Breast epithelium (tissue), 4 donors: ENCODE results near the gene CDK16. TPM values are rescaled to one million over a fixed set of nuclear protein-coding genes. Genes with fewer than 3 reads are reported as not detected.
"Not testable (repeated sequence)": the region's sequence is repeated elsewhere in the genome, so short reads cannot be mapped to it uniquely, and the experiment has no call there.

Experiments
- DNase-seq, 2 donors: peaks; one replicate each; pipeline ENCODE4 v3.0.0-alpha.2; 2019; ENCODE audit warnings: low spot score in 2 of 2
- H3K27ac ChIP-seq, 2 donors: fragments of 200-600 bp; sonication (generic) in 1 of 2; one replicate each; pipeline ENCODE4 v1.5.1; 2016 to 2019; ENCODE audit warnings: mild to moderate bottlenecking in 1 of 2
- H3K27me3 ChIP-seq, 2 donors: fragments of 200-600 bp; sonication (generic) in 1 of 2; one replicate each; pipeline versions ENCODE4 v1.5.1 to v1.6.0; 2017 to 2019; ENCODE audit warnings: control low read depth in 1 of 2, mild to moderate bottlenecking in 1 of 2
- H3K36me3 ChIP-seq: fragments of 200-600 bp; one replicate; pipeline ENCODE4 v1.5.1; 2019
- H3K4me1 ChIP-seq, 2 donors: fragments of 200-600 bp; sonication (generic); one replicate each; pipeline ENCODE4 v1.5.1; 2016 to 2019; ENCODE audit warnings: control low read depth in 1 of 2
- H3K4me3 ChIP-seq, 3 donors: fragments of 200-600 bp; sonication (generic); 1 replicate in 2 of 3; 2 replicates in 1 of 3; pipeline ENCODE4 v1.5.1; 2016 to 2019; ENCODE audit warnings: mild to moderate bottlenecking in 3 of 3, moderate library complexity in 2 of 3
- H3K9me3 ChIP-seq, 2 donors: fragments of 200-600 bp; sonication (generic) in 1 of 2; one replicate each; pipeline ENCODE4 v1.5.1; 2016 to 2019; ENCODE audit warnings: control low read depth in 1 of 2
- POLR2A ChIP-seq: fragments of 450-650 bp; IDR thresholded peaks from one replicate; pipeline ENCODE4 v1.6.1; 2016; ENCODE audit warnings: antibody characterized with exemption, mild to moderate bottlenecking, moderate library complexity
- POLR2AphosphoS5 ChIP-seq, 3 donors: sonication (generic); formaldehyde crosslinking; IDR thresholded peaks; one replicate each; pipeline ENCODE4 v1.6.1; 2017; ENCODE audit warnings: antibody characterized with exemption in 3 of 3
- intact Hi-C: fragments of 100-400 bp; cut with DNase I; formaldehyde crosslinking; loops from one replicate; pipeline ENCODE4 v1.15.1; 2023; ENCODE audit warnings: low total_unique reads
- total RNA-seq, 3 donors: library from RNA; depleted of rRNA; stranded (reverse); fragments of >200 nt; gene quantifications; one replicate each; pipeline ENCODE4 v1.1.0, GENCODE V29; 2016
- TF ChIP-seq, protein P1 (sequence below), 3 donors: fragments of 450-650 bp; IDR thresholded peaks; one replicate each; pipeline ENCODE4 v1.5.1; 2016 to 2017; ENCODE audit warnings: antibody characterized with exemption in 3 of 3, mild to moderate bottlenecking in 3 of 3, moderate library complexity in 3 of 3

The CDK16 gene
- total RNA-seq, 3 donors from 2014 or later = 65.9 to 80.2 (median 73.1) TPM

- intact Hi-C loops = no loop called here
- peaks cover 0 to 41% of the 10 kb centered on the region in 2 donors for H3K27me3 ChIP-seq
- no peaks in the 10 kb centered on the region for H3K36me3 ChIP-seq
- no peak for DNase-seq
- H3K9me3 ChIP-seq = peaks cover 7 to 23% of the 10 kb centered on the region in 2 donors
- no peak overlapping the region for H3K4me3 ChIP-seq
- no peak for TF ChIP-seq POLR2AphosphoS5 (IDR thresholded peaks at IDR 0.05)
- TF ChIP-seq, protein P1, sequence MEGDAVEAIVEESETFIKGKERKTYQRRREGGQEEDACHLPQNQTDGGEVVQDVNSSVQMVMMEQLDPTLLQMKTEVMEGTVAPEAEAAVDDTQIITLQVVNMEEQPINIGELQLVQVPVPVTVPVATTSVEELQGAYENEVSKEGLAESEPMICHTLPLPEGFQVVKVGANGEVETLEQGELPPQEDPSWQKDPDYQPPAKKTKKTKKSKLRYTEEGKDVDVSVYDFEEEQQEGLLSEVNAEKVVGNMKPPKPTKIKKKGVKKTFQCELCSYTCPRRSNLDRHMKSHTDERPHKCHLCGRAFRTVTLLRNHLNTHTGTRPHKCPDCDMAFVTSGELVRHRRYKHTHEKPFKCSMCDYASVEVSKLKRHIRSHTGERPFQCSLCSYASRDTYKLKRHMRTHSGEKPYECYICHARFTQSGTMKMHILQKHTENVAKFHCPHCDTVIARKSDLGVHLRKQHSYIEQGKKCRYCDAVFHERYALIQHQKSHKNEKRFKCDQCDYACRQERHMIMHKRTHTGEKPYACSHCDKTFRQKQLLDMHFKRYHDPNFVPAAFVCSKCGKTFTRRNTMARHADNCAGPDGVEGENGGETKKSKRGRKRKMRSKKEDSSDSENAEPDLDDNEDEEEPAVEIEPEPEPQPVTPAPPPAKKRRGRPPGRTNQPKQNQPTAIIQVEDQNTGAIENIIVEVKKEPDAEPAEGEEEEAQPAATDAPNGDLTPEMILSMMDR (IDR thresholded peaks at IDR 0.05) = no peak
- no peak overlapping the region for H3K27ac ChIP-seq
- no peaks in the 10 kb centered on the region for H3K4me1 ChIP-seq
Observed at GRCh38 chrX:47250017-47250347, 31.5 kb downstream of the CDK16 start.

DNA sequence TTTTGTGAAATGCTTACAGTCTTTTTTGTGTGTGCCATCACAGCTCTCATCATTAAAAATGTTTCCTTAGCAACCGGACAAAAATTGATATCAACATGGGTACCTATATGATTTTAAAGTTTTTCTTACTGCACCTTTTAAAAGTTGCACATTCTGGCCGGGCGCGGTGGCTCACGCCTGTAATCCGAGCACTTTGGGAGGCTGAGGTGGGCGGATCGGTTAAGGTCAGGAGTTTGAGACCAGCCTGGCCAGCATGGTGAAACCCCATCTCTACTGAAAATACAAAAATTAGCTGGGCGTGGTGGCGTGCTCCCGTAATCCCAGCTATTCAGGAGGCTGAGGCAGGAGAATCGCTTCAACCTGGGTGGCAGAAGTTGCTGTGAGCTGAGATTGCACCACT lies 39.1 kb downstream of the CDK16 start:
- H3K36me3 ChIP-seq, DNase-seq, H3K27ac ChIP-seq, H3K4me1 ChIP-seq, H3K4me3 ChIP-seq, intact Hi-C loops: not testable (repeated sequence)
- Histone ChIP-seq H3K9me3 (peaks cover 7 to 29% of the 10 kb centered on the region in 2 donors), H3K27me3 (peaks cover 0 to 50% of the 10 kb centered on the region in 2 donors)

DNA sequence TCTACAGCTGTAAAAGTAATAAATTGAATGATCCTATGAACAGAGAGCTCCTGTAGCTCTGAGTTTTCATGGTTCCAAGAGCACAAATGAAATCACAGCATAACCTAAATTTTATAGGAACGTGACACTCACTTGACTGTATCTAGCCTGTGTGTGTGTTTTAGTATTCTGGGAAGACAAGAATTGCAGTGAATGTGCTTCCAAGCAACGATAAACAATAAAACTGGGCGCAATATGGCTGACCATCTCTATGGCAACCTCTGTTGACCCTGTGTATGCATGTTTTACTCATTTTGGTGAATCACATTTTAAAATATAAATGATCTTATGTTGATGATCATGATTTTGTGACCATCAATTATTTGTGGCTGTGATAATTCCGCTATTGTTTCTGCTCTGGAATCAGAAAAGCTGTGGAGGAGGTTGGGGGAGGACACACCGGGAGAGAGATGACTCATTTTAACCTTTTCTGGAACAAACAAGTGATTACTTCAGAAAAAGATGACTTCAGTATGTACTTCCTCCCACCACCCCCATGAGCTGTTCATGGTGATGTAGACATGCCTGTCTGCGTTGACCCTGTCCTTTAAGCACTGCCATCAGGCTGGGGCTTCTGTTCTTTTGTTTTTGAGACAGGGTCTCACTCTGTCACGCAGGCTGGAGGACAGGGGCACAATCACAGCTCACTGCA lies 46.1 kb downstream of the CDK16 start:
- DNase-seq = no peak
- no peak overlapping the region for H3K4me3 ChIP-seq
- H3K27me3 ChIP-seq = peaks cover 0 to 32% of the 10 kb centered on the region in 2 donors
- TF ChIP-seq POLR2AphosphoS5 (IDR thresholded peaks at IDR 0.05) = no peak
- TF ChIP-seq, protein P1 (IDR thresholded peaks at IDR 0.05) = no peak
- TF ChIP-seq POLR2A = no peak
- H3K27ac ChIP-seq = no peak overlapping the region
- intact Hi-C loops = no loop called here
- H3K9me3 ChIP-seq = no peaks in the 10 kb centered on the region
- no peaks in the 10 kb centered on the region for H3K36me3 ChIP-seq
- no peaks in the 10 kb centered on the region for H3K4me1 ChIP-seq

DNA sequence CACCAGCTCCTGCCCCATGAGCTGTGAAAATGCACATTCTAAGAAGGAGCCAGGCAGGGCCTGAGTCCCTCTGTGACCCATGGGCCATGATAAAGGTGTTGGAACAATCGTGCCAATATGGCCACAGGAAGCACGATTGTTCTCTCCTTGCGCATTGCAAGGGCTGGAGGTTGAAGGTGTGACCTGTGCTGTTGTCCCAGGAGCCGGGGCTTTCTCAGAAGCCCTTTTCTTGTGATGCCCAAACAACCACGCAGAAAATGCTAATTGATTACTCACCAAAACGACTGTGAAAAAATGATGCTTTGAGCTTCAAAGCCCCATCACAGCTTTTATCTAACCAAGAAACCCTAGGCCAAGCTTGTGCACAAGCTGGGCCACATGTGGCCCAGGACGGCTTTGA lies 48.2 kb downstream of the CDK16 start:
- Histone ChIP-seq H3K9me3 (no peaks in the 10 kb centered on the region), H3K27ac (no peak overlapping the region), H3K36me3 (no peaks in the 10 kb centered on the region), H3K4me1 (no peaks in the 10 kb centered on the region), H3K4me3 (no peak overlapping the region), H3K27me3 (peaks cover 0 to 20% of the 10 kb centered on the region in 2 donors)
- TF ChIP-seq POLR2AphosphoS5 (IDR thresholded peaks at IDR 0.05) (no peak), POLR2A (no peak)
- TF ChIP-seq, protein P1 (IDR thresholded peaks at IDR 0.05) = no peak
- intact Hi-C loops = no loop called here
- no peak for DNase-seq

- peaks cover 0 to 24% of the 10 kb centered on the region in 2 donors for H3K27me3 ChIP-seq
- TF ChIP-seq POLR2AphosphoS5 (IDR thresholded peaks at IDR 0.05) (no peak), POLR2A (no peak)
- TF ChIP-seq, protein P1 (IDR thresholded peaks at IDR 0.05) = no peak
- intact Hi-C loops = no loop called here
- no peak for DNase-seq
- no peaks in the 10 kb centered on the region for H3K36me3 ChIP-seq
- H3K4me1 ChIP-seq = no peaks in the 10 kb centered on the region
- H3K27ac ChIP-seq = no peak overlapping the region
- H3K4me3 ChIP-seq = no peak overlapping the region
- H3K9me3 ChIP-seq = no peaks in the 10 kb centered on the region
Observed at GRCh38 chrX:47272013-47272408, 53.5 kb downstream of the CDK16 start.
